Endothelial cell of umbilical vein (primary cell): ENCODE results near the gene TPM1. TPM values are rescaled to one million over a fixed set of nuclear protein-coding genes. Genes with fewer than 3 reads are reported as not detected.

Experiments
- BruUV-seq: library from RNA; stranded (reverse); fragments of 400-500 nt; replicated peaks from 2 replicates; lab custom pipeline; 2021; lab: Mats Ljungman, UMichigan
- CTCF ChIA-PET: fragments of 300-600, 350-600 bp; sonication (Branson Sonifier 250); formaldehyde crosslinking; loops from one replicate; lab custom pipeline; 2021; ENCODE audit warnings: antibody characterized with exemption, inconsistent platforms; lab: Charles Lee
- POLR2A ChIA-PET: fragments of 300-600, 350-600 bp; sonication (Branson Sonifier 250); formaldehyde crosslinking; loops from one replicate; lab custom pipeline; 2021; ENCODE audit warnings: antibody characterized with exemption, inconsistent platforms; lab: Charles Lee
- DNase-seq: peaks from one replicate; pipeline ENCODE4 v3.0.0-alpha.2; 2011; ENCODE audit warnings: low read depth, low spot score
- FAIRE-seq: peaks from 2 replicates; lab custom pipeline; 2011; peaks lifted over from hg19 to GRCh38; lab: Jason Lieb, UNC
- H2AFZ ChIP-seq: 2 replicates; pipeline ENCODE4 v1.6.0; 2012; ENCODE audit warnings: low read depth, low read length, control low read depth, inconsistent platforms
- H3K27ac ChIP-seq: 2 replicates; pipeline ENCODE4 v1.5.1; 2011; ENCODE audit warnings: low read depth, mild to moderate bottlenecking, control low read depth, low read length, moderate library complexity; ENCODE audit not compliant: insufficient read depth
- H3K27me3 ChIP-seq, 2 experiments: 2 replicates each; pipeline versions ENCODE4 v1.6.0 to v1.6.1; 2011; ENCODE audit warnings: low read length in 2 of 2, mixed read lengths in 1 of 2; ENCODE audit not compliant: control insufficient read depth in 2 of 2, insufficient read depth in 2 of 2
- H3K36me3 ChIP-seq, 2 experiments: 2 replicates in 1 of 2; 3 replicates in 1 of 2; pipeline ENCODE4 v1.5.1; 2011; ENCODE audit warnings: low read length in 2 of 2, mild to moderate bottlenecking in 1 of 2, moderate library complexity in 1 of 2; ENCODE audit not compliant: control insufficient read depth in 2 of 2, insufficient read depth in 2 of 2; ENCODE audit errors: extremely low read depth in 1 of 2
- H3K4me1 ChIP-seq: 3 replicates; pipeline ENCODE4 v1.5.1; 2011; ENCODE audit warnings: mild to moderate bottlenecking, low read length; ENCODE audit not compliant: control insufficient read depth, insufficient read depth; ENCODE audit errors: extremely low read depth
- H3K4me2 ChIP-seq: 2 replicates; pipeline ENCODE4 v1.6.1; 2011; ENCODE audit warnings: low read length, control low read depth, mixed read lengths; ENCODE audit not compliant: insufficient read depth
- H3K4me3 ChIP-seq, 3 experiments: fragments of 200-600 bp in 1 of 3; sonication (generic), shearing (Covaris generic) in 1 of 3; replicated peaks in 1 of 3; 2 replicates each; pipeline ENCODE4 v1.5.1; 2011 to 2016; ENCODE audit warnings: control low read depth in 3 of 3, low read length in 3 of 3, mild to moderate bottlenecking in 2 of 3, inconsistent platforms in 1 of 3, low read depth in 1 of 3, moderate library complexity in 1 of 3; ENCODE audit not compliant: insufficient read depth in 1 of 3
- H3K79me2 ChIP-seq: 2 replicates; pipeline ENCODE4 v1.6.0; 2012; ENCODE audit warnings: low read length, inconsistent platforms; ENCODE audit not compliant: control insufficient read depth, insufficient read depth
- H3K9ac ChIP-seq: replicated peaks from 2 replicates; pipeline ENCODE3; 2011; ENCODE audit warnings: low read length, control low read depth; ENCODE audit not compliant: insufficient read depth; ENCODE audit errors: extremely low read depth
- H3K9me1 ChIP-seq: replicated peaks from 3 replicates; pipeline ENCODE4 v1.6.0; 2011; ENCODE audit warnings: mild to moderate bottlenecking, low read length; ENCODE audit not compliant: control insufficient read depth, insufficient read depth; ENCODE audit errors: extremely low read depth
- H3K9me3 ChIP-seq: replicated peaks from 2 replicates; pipeline ENCODE4 v1.5.1; 2012; ENCODE audit warnings: low read length, inconsistent platforms; ENCODE audit not compliant: control insufficient read depth, insufficient read depth
- H4K20me1 ChIP-seq: replicated peaks from 2 replicates; pipeline ENCODE3; 2011; ENCODE audit warnings: mild to moderate bottlenecking, low read length; ENCODE audit not compliant: control insufficient read depth, insufficient read depth; ENCODE audit errors: extremely low read depth
- EZH2 ChIP-seq: IDR thresholded peaks from 2 replicates; pipeline ENCODE4 v1.6.1; 2012; ENCODE audit warnings: borderline replicate concordance, low read depth, mild to moderate bottlenecking, moderate library complexity, low read length, inconsistent platforms; ENCODE audit not compliant: severe bottlenecking
- FOS ChIP-seq: IDR thresholded peaks from 2 replicates; pipeline ENCODE4 v1.6.1; 2011; ENCODE audit warnings: mild to moderate bottlenecking, low read length, moderate library complexity, borderline replicate concordance; ENCODE audit not compliant: insufficient read depth
- GATA2 ChIP-seq: IDR thresholded peaks from 2 replicates; pipeline ENCODE4 v1.7.0; 2011; ENCODE audit warnings: low read depth, mild to moderate bottlenecking, moderate library complexity, mixed read lengths, low read length; ENCODE audit not compliant: insufficient read length, insufficient read depth
- JUN ChIP-seq: IDR thresholded peaks from 2 replicates; pipeline ENCODE4 v1.6.1; 2011; ENCODE audit warnings: borderline replicate concordance, low read depth; ENCODE audit not compliant: insufficient read length, insufficient read depth
- MAX ChIP-seq: IDR thresholded peaks from 2 replicates; pipeline ENCODE4 v1.6.1; 2011; ENCODE audit not compliant: insufficient read depth, insufficient read length
- MYC ChIP-seq: IDR thresholded peaks from one replicate; pipeline ENCODE4 v1.6.1; 2011; ENCODE audit warnings: mild to moderate bottlenecking, low read depth, low read length
- POLR2A ChIP-seq: IDR thresholded peaks from 2 replicates; pipeline ENCODE4 v1.6.1; 2012; ENCODE audit warnings: low read depth, mild to moderate bottlenecking, control low read depth, low read length
- POLR2AphosphoS5 ChIP-seq: IDR thresholded peaks from 2 replicates; pipeline ENCODE4 v1.6.1; 2012; ENCODE audit warnings: low read depth, mild to moderate bottlenecking, control low read depth, low read length, moderate library complexity; ENCODE audit not compliant: insufficient read depth
- dilution Hi-C: fragments of 300-500 bp; cut with MboI; formaldehyde crosslinking; loops from one replicate; pipeline ENCODE4 v1.15.0; 2019; ENCODE audit warnings: low sequenced_read_pairs; ENCODE audit not compliant: extremely low pct_ligation_motif_present
- intact Hi-C: fragments of 100-400 bp; cut with micrococcal nuclease; formaldehyde crosslinking; loops from one replicate; pipeline ENCODE4 v1.10.0; 2022
- polyA plus RNA-seq, 4 experiments: library from polyadenylated mRNA; depleted of rRNA in 3 of 4; stranded (reverse) in 3 of 4; unstranded in 1 of 4; fragments of >200 nt; gene quantifications; 2 replicates each; pipeline versions ENCODE4 v1.2.1 to v1.2.3, GENCODE V29; 2011 to 2012; ENCODE audit warnings: missing spikeins in 1 of 4
- total RNA-seq: library from RNA; stranded (reverse); gene quantifications from 2 replicates; pipeline ENCODE4 v1.2.3, GENCODE V29; 2021
- TF ChIP-seq, protein P1 (sequence below), 2 donors: IDR thresholded peaks; 1 replicate in 1 of 2; 2 replicates in 1 of 2; pipeline ENCODE4 v1.5.1; 2011; ENCODE audit warnings: low read length in 2 of 2, mild to moderate bottlenecking in 2 of 2, moderate library complexity in 2 of 2, control low read depth in 1 of 2, inconsistent platforms in 1 of 2, low read depth in 1 of 2; ENCODE audit not compliant: insufficient read depth in 1 of 2; ENCODE audit errors: extremely low read depth in 1 of 2

TPM1 gene
- total and polyA plus RNA-seq, 2 donors (not counting 3 experiments of a cell fraction or from before 2014, with no cell fraction given) = 518 to 558 TPM

DNA sequence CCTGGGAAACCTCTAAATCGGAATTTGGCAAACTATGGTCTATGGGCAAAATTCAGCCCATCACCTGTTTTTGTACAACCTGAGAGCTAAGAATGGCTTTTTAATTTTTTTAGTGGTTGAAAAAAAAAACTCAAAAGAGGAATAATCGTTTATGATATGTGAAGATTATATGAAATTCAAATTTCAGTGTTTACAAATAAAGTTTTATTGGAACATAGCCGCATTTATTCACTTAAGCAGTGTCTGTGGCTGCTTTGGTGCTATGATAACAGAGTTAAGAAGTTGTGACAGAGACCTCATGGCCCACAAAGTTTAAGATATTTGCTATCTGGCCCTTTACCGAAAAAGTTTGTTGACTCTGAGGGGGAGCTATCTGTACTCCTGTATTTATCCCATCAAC, 42.7 kb downstream of the TPM1 start:
- Histone ChIP-seq H4K20me1 (no peaks in the 10 kb centered on the region), H3K27ac (no peak overlapping the region), H3K4me3 (no peak overlapping the region), H3K4me2 (no peak overlapping the region), H3K9me1 (no peaks in the 10 kb centered on the region), H2AFZ (no peak overlapping the region), H3K27me3 (no peaks in the 10 kb centered on the region), H3K9me3 (no peaks in the 10 kb centered on the region), H3K79me2 (no peaks in the 10 kb centered on the region), H3K4me1 (peaks cover 8% of the 10 kb centered on the region), H3K9ac (no peak overlapping the region), H3K36me3 (no peaks in the 10 kb centered on the region)
- intact Hi-C loops = no loop called here
- DNase-seq = no peak
- CTCF ChIA-PET = interaction anchor here (0.7 kb wide), 1 partner anchor 38 kb away, joined by 3 read pairs; no protein-coding TSS in a partner anchor
- BruUV-seq = no TSS peak
- TF ChIP-seq FOS (no peak), POLR2A (no peak), GATA2 (no peak), JUN (no peak), POLR2AphosphoS5 (no peak), MYC (no peak), MAX (no peak), EZH2 (no peak)
- TF ChIP-seq, protein P1, sequence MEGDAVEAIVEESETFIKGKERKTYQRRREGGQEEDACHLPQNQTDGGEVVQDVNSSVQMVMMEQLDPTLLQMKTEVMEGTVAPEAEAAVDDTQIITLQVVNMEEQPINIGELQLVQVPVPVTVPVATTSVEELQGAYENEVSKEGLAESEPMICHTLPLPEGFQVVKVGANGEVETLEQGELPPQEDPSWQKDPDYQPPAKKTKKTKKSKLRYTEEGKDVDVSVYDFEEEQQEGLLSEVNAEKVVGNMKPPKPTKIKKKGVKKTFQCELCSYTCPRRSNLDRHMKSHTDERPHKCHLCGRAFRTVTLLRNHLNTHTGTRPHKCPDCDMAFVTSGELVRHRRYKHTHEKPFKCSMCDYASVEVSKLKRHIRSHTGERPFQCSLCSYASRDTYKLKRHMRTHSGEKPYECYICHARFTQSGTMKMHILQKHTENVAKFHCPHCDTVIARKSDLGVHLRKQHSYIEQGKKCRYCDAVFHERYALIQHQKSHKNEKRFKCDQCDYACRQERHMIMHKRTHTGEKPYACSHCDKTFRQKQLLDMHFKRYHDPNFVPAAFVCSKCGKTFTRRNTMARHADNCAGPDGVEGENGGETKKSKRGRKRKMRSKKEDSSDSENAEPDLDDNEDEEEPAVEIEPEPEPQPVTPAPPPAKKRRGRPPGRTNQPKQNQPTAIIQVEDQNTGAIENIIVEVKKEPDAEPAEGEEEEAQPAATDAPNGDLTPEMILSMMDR (IDR thresholded peaks at IDR 0.05; ENCODE audit: extremely low read depth in 1 of 2, insufficient read depth in 1 of 2, low read depth in 1 of 2, low read length in 2 of 2) = no peak
- FAIRE-seq = no peak
- POLR2A ChIA-PET = interaction anchor here (0.7 kb wide), 1 partner anchor 18 kb away, joined by 3 read pairs; no protein-coding TSS in a partner anchor
- dilution Hi-C loops = no loop called here
